ENCODE results near the gene RHEBL1. TPM values are rescaled to one million over a fixed set of nuclear protein-coding genes. Genes with fewer than 3 reads are reported as not detected.
A peak's percentile ranks its signal among the peaks of the same experiment; 100 is the strongest.
"Not testable (repeated sequence)": the region's sequence is repeated elsewhere in the genome, so short reads cannot be mapped to it uniquely, and the experiment has no call there.

The RHEBL1 gene
- total RNA-seq, 1 experiment from 2014 or later: 2.5 TPM

DNA sequence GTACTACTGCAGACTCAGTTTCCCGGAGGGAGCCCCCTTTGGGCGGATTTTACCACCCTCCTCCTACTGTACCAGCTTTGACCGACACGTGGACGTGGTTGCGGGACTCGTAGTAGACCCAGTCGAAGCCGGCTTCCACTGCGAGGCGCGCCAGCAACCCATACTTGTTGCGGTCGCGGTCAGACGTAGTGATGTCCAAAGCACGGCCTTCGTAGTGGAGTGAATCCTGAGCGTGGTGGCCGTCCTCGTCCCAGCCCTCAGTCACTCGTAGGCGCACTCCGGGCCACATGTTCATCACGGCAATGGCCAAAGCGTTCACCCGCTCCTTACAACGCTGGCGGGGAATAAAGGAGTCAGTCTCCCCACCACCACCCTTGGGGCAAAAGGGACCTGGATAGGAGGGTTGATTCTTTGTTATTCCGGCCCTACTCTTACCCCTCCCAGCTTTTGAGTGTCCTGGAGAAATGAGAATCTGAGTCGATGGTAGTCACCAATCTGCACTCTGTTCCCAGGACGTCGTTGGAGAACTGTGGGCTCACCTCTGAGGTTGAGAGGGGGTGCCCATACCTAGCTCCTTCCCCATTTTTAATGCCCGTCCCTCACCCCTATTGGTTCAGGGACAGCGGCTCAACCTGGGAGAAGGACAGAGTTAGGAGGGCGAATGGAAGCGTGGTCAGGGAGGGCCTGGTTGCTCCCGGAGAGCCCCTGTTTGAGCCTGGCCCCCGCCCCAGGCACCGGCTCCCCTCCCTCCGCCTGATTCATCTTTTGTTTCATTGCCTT, 21.5 kb upstream of the RHEBL1 start:
- in situ Hi-C loops (cut with HindIII; ENCODE audit: low sequenced_read_pairs): no loop called here
- no peak for DNase-seq (ENCODE audit: low spot score)

DNA sequence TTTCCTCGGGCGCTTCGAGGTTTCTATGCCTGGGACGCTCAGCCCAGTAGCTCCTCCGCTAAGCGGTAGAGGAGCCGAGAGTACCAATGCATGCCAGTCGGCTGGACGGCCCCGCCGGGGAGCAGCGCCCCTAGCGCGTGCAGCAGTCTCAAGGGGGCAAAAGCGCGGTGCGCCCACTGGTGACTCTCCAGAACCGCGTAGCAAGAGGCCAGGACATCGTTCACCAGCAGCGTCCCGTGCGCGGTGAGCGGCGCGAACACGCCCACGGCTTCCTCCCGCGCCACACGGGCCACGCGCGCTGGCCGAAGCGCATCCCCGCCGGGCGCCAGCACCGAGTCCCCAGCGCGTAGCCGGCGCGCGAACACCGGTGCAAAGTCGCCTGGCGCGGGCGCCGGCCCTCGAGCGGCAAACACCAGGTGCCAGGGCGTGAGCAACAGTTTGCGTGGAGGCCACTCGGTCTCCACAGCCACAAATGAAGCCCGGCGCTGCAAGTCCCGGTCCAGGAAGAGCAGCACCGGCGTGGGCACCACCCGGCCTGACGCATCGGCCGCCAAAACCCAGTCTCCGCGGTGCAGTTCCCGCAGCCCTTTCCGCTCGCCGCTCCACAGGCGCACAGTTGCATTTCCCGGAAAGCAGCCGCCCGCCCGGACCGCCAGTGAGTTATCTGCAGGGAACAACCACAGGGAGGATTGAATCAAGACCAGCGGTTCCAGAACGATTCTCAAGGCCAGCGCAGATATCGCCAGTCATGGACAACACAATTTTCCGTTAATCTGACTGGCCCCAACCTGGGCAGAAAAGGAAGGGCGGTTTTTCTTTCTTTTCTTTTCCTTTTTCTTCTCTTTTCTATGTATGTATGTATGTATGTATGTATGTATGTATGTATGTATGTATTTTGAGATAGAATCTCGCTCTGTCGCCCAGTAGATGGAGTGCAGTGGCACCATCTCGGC, 20.3 kb upstream of the RHEBL1 start:
- in situ Hi-C loops (cut with HindIII; ENCODE audit: low sequenced_read_pairs): no loop called here
- DNase-seq (ENCODE audit: low spot score): peak; percentile 32

DNA sequence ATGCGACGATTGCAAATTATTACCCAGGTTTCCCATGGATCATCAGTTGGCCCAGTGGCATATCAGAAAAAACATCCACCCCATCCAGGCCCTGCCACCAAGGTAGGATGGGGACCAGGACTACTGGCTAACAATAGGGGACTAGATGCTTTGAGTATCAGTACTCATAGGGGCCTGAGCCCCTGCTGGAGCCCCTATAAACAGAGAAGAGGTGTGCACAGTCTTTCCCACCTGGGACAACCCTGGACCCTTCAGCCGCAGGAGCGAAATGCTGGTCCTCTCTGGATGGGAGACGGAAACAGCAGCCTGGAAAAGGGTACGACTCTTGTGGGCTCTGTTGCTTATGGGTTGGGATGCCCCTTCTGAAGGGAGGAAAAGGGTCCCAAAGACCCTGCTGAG, 19.2 kb upstream of the RHEBL1 start:
- DNase-seq (ENCODE audit: low spot score): no peak

DNA sequence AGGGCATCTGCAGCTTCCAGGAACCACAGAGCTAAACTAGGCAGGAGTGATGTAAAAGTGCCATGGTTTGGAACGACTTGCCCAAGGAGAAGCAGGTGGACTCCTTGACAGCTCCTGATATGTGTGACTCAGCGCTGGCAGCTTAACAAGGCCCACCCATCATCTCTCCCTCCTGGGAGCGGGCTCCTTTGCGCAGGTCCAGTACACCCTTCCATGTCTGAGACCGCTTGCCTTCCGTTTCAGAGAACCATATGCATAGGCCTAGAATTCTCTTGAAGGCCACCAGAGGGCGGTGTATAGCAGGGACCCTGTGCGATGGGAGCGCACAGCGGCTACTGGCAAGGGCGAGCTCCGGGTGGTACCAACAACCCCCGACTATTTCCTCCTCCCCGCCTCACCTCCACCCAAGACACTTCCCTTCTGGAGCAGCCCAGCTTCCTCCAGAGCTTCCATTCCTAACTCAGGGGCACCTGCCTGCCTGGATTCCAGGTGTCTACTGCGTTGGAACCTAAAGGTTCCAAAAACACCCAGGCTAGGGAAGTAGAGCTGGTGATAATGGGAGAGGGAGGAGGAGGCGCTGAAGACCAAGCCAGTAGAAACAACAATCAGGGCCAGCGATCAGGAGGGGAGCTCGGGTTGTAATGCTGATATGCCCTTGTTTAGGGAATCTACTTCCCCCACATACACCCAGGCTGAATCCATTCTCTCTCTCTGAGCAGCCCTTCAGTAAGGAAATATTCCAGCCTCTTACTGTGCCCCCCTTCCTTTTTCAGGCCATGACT, 18.6 kb upstream of the RHEBL1 start:
- peak; percentile 95 for DNase-seq (ENCODE audit: low spot score)
- in situ Hi-C loops (cut with HindIII; ENCODE audit: low sequenced_read_pairs): no loop called here

More for the DNA sequence above, 19.2 kb upstream of the RHEBL1 start:
- in situ Hi-C loops (cut with HindIII; ENCODE audit: low sequenced_read_pairs): no loop called here

DNA sequence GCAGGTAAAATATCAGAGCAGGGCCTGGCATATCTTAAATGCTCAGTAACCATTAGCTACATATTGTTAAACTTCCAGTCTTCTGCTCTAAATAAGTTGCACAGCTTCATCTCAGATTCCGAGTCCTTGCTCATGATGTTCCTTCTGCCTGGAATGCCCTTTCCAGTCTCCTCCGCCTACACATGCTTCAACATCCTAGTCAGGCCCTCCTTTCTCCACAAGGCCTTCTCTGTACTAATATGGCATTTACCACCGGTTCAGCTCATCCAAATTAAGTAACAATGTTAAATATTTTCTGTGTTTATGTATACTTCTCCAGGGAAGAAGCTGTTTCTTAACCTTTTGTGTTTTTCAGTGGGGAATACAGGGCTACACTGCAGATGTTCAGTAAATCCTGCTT, 16.3 kb upstream of the RHEBL1 start:
- in situ Hi-C loops (cut with HindIII; ENCODE audit: low sequenced_read_pairs): no loop called here
- no peak for DNase-seq (ENCODE audit: low spot score)

DNA sequence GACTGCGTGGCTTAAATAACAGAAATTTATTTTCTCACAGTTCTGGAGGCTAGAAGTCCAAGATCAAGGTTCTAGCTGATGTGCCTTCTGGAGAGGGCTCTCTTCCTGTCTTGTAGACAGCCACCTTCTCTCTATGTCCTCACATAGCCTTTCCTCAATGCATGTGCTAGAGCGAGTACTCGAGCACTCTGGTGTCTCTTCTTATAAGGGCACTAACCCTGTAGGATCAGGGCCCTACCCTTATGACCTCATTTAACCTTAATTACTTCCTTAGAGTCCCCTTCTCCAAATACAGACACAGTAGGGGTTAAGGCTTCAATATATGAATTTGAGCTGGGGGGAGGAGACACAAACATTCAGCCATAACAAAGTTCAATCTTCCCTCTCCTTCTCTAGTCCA, 14.7 kb upstream of the RHEBL1 start:
- in situ Hi-C loops (cut with HindIII; ENCODE audit: low sequenced_read_pairs): no loop called here
- DNase-seq (ENCODE audit: low spot score): no peak

DNA sequence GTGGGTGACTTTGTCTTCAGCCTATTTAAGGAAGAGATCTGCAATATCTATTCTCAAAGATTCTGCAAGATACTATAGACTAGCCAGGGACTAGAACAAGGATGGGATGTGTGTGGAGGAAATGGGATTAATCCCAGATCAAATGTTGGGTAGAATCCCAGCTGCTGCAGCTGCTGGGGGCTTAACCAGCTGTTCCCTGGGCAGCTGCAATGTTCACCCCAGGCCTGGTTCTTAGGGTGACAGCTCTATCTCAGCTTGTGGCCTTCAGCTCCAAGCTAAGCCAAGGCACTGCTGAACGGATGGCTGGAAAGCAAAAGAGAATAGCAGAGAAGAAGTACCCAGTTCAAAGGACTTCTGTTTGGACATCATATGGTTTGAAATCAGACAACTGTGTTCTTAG, 10.0 kb upstream of the RHEBL1 start:
- in situ Hi-C loops (cut with HindIII; ENCODE audit: low sequenced_read_pairs): no loop called here
- DNase-seq (ENCODE audit: low spot score): no peak

DNA sequence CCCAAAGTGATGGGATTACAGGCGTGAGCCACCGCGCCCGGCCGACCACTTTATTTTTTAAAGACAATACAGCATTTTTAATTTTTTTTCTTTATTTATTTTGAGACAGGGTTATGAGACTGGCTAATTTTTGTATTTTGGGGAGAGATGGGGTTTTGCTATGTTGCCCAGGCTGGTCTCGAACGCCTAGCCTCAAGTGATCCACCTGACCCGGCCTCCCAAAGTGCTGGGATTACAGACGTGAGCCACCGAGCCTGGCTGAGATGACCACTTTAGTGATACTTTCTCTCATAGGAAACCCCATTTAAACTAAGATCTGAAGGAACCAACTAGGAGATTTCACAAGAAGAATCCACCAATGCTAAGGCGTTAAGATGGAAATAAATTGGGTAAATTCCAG, 1.2 kb upstream of the RHEBL1 start:
- in situ Hi-C loops (cut with HindIII; ENCODE audit: low sequenced_read_pairs): no loop called here
- DNase-seq (ENCODE audit: low spot score): no peak

DNA sequence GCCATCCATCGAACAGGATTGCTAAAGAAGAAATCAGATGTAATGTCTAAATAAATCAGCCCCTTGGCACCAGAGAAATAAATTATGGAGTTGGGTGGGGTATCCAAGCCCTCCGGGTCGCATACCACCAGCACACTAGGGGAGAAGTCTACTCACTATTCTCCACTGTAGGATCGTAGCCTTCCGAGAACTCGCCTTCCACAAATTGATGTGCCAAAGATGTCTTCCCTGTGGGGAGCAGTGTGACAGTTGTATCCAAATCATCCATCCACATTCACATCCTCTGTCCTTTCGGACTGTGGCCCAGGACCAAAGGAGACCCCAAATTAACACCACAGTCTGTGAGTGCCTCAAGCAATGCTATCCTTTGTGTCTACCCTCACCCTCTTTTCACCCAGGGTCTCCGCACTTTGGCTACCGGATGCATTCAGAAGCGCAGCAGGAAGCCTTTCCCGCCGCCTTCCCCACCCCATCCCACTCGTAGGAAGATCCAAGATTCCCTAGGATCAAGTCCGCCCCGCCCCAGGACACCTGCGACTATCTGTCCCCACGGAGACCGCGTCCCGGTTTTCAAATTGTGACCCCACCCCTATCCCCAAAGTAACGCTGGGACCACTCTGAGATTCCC, 786 bp downstream of the RHEBL1 start:
- peak; percentile 16 for DNase-seq (ENCODE audit: low spot score)
- in situ Hi-C loops (cut with HindIII; ENCODE audit: low sequenced_read_pairs): no loop called here

DNA sequence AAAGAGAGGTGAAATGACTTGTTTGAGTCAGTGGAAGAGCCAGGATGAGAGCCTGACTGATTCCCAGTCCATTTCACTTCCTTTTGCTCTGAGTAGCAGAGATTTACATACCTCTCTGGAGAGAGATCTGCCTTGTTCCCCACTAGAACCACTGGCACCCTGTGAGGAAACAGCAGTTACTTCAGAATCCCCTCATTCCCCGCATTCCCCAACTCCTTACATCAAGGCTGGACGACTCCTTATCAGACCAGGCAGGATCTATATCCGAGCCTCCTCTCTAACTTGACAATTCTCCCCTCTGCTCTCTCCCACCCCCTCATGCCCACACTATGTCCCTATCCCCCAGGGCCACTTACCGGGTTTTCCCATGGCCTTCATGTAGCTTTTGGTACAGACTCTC, 3.7 kb downstream of the RHEBL1 start:
- in situ Hi-C loops (cut with HindIII; ENCODE audit: low sequenced_read_pairs): no loop called here
- DNase-seq (ENCODE audit: low spot score): no peak

DNA sequence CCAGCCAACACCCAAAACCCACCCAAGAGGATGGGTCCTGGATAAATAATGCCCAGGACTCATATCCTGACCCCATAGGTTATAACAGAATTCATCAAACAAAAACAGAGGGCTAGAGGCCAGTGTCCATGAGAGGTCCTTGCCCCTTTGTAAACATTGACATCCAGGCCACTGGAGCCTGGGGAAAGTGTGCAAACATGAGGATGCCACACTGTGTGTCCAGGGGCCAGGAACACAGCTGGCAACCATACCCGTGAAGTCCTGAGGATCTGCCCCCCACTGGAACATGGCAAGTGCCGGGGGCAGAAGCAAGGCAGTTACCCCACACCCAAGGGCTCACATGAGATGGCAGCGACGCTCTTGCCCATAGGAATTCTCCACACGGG, 5.0 kb downstream of the RHEBL1 start:
- no peak for DNase-seq (ENCODE audit: low spot score)
- in situ Hi-C loops (cut with HindIII; ENCODE audit: low sequenced_read_pairs): no loop called here

DNA sequence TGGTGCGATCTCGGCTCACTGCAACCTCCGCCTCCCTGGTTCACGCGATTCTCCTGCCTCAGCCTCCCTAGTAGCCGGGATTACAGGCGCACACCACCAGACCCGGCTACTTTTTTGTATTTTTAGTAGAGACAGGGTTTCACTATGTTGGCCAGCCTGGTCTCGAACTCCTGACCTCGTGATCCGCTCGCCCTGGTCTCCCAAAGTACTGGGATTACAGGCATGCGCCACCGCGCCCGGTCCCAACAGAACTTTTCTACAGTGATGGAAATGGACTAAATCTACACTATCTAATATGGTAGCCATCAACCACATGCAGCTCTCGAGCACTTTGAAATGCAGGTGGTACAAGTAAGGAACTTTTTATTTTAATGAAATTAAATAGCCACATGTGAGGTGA, 7.9 kb downstream of the RHEBL1 start:
- in situ Hi-C loops (cut with HindIII; ENCODE audit: low sequenced_read_pairs); DNase-seq (ENCODE audit: low spot score): not testable (repeated sequence)

DNA sequence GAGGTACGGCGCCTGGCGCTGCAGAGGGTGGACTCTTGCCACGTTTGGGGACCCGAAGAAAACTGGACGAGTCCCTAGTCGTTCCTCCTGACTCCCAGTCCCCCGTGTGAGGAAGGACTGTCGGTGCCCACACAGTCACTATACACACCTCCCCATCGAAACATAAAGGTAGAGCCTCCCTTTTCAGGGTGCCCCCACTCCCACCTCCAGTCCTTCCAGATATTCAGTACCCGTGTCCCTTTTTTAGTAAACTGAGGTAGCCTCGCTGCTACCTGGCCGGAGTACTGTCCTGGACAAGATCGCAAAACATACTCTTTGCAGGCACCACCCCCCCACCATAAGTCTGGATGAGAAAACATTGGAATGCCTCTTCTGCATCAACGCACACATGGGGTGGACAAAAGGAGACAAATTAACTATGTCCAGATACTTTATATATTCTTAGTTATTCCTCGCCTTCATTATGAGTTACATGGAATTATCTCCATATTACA, 8.6 kb downstream of the RHEBL1 start:
- DNase-seq (ENCODE audit: low spot score): no peak
- in situ Hi-C loops (cut with HindIII; ENCODE audit: low sequenced_read_pairs): no loop called here

DNA sequence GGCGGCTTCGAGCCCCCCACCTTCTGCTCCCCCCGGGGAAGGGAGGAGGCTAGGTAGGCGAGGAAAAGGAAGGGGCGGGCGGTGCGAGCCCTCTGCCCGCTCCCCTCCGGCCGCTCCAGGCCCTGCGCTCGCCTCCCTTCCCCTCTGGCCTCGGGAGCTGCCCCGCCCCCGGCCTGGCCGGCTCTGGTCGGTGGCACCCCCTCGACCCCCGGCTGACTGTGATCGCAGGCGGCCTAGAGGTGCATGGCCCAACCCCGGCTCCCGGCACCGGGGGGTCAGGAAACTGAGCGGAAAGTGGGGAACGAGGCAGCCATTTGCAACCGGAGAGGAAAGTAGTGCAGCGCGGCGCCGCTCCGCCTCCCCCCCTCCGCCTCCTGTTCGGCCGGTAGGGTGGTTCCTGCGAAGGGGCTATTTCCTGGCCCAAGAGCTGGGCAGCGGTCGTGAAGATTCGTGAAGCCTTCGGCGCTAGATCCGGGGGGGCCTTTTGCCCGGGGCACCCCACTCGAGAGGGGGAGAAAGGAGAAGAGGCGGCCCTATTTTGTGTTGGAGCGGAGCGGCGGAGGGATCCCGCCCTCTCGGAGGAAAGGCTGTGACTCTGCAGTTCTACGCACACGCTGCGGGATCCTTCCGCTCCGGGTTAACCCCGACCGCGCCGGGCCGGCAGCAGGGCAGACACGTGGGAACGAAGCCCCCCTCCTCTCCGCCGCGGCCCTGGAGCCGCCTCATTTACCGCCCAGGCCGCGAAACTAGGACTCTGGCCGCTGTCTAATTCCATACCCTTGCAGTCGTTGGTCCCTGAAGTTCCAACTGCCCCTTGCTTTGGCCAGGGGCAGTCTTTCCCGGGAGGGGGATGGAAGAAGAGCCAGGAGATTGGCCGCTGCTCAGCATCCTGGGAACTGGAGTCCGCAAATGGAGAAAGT, 9.3 kb downstream of the RHEBL1 start, which contains the start of gene KMT2D:
KMT2D (minus strand) TSS at position 558 of the 920 bp plus-strand sequence. CDS start 5,470 bp downstream, outside the sequence.
- DNase-seq (ENCODE audit: low spot score): peak; percentile 90

DNA sequence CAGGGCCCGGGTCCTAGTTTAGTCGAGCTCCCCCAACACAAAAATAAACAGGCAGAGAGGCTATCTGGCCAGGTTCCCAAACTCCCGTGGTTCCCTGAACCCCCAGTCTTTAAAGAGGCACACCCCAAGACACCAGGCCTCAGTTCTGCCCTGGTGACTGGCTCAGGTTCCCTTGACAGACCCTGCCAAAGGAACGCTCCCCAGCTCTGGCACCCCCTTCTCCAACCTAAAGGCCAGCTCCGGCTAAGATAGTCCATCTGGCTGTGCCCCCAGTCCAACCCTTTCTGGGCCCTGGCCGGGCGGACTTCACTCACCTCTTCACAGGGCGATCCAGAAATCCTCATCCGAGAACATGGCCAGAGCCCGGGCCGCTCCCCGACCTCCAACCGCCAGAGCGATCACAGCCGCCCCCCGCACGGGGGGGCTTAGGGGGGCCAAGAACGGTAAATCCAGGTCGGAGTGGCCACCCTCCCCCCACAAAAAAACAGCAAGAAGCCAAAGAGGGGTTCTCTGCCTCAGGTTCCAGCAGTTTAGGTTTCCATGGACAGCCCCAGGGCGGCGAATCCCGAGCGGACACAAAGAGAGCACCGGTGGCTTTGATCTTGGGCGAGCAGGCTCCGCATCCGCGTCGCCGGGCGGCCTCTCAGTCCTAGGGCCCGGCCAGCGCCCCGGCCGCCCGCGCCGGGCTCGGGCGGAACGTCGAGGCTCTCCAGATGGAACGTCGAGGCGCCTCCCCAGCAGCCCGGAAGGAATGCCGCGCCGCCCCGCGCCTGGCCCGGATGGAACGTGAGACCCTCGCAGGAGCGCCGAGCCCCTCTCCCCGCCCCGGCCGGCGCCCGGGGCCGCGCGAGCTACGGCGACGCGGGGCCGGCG, 10.2 kb downstream of the RHEBL1 start:
- DNase-seq (ENCODE audit: low spot score): no peak
- in situ Hi-C loops (cut with HindIII; ENCODE audit: low sequenced_read_pairs): no loop called here

More for the DNA sequence above, 9.3 kb downstream of the RHEBL1 start, which contains the start of gene KMT2D:
- in situ Hi-C loops (cut with HindIII; ENCODE audit: low sequenced_read_pairs): no loop called here

DNA sequence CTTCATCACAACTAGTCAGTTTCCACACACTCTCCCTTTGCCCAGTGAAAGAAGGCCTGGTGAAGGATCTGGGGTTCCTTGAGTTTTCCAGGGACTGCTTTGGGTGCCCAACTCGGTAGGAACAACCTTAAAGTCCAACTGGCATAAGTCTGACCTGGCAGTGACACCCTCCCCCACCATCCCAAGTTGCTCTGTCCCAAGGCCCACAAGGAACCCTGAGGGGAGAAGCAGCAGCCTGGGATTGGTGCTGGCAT, 10.8 kb downstream of the RHEBL1 start:
- DNase-seq (ENCODE audit: low spot score): no peak
- in situ Hi-C loops (cut with HindIII; ENCODE audit: low sequenced_read_pairs): no loop called here

DNA sequence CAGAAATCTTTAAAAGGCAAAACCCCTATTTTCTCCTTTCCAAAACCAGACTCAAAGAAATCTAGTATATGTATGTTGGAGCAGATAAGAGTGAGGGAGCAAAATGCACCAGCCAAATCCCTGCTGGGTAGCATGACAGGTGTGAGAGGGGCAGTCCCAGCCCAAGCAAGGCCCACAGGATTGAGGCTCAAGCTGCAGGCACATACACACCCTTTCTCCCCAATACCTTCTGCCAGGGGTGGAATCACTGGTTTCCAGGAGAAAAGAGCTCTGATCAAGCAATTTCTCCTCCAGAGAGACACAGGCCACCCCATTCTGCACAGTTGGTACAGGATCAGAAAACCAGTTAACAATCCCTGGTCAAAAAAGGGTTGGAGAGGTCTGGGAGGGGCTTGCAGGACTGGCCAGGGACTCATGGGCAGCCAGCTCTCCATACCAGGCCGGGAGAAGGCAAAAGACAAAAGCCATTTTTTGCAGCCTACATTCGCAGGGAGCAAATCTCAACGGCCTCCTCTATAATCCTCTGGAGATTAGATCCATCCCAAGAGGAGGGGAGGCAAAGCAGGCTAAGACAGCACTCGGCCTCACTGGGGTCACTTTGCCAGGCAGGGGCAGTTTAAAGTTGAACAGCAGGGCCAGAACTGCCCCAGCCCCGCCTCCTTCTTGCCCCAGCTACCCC, 11.3 kb downstream of the RHEBL1 start:
- in situ Hi-C loops (cut with HindIII; ENCODE audit: low sequenced_read_pairs): no loop called here
- no peak for DNase-seq (ENCODE audit: low spot score)
